GM21360 (cell line): ENCODE data around the gene ADM5.

Experiments used
- ATAC-seq: cut with Tn5 transposase; IDR thresholded peaks from one replicate; pipeline ENCODE4 v1.9.1; 2021; ENCODE audit warnings: mild to moderate bottlenecking, moderate library complexity; ENCODE audit not compliant: unreplicated experiment

The ADM5 gene

DNA sequence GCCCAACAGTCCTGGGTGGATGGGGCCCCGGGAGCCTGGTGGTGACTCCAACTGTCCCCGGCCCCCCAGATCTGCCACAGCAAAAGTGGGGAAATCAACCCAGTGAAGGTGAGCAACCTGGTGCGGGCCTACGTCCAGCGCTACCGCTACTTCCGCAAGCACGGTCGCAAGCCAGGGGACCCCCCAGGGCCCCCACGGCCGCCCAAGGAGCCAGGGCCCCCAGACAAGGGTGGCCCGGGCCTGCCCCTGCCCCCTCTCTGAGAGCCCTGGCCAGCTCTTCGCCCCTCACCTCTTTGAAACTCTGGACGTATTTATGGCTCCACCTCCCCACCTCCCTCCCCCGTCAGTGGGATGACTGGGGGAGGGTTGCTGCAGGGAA lies 31.3 kb upstream of the ADM5 start:
- no peak for ATAC-seq

DNA sequence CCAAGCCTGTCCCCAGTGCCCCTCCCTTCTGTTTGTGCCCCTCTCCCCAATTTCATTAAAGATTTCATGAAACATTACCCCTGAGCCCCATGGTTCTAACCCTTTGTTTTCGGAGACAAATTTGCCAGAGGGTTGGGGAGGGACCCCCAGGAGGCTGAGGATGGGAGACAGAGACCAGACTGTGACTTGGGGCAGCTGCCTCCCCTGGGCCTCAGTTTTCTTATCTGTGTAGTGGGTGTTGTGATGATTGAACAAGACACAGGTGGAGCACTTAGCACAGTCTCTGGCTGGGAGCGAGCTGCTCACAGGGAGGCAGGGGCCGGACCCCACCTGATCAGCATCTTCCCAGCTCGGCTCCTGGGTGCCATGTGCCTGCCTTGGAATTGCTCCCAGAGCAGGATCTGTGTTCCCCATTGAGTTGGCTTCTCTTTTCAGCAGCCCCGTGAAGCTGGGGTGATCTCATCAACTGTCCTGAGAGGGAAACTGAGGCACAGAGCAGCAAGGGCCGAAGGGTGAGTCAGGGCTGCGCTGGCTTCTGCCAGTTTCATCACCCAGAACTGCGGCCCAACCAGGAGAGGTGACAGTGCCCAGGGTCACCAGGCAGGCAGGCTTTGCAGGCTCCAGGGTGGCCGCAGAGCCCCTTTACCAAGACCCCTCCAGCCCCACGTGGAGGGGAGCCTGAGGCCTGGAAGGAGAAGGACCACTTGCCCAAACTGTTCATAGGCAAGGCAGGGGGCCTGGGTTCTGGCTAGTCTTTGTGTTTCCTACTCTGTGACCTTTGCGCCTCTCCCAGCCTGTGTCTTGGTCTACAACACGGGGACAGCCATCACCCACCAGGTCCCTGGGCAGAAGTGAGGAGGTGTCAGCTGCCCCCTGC lies 30.6 kb upstream of the ADM5 start:
- no peak for ATAC-seq

DNA sequence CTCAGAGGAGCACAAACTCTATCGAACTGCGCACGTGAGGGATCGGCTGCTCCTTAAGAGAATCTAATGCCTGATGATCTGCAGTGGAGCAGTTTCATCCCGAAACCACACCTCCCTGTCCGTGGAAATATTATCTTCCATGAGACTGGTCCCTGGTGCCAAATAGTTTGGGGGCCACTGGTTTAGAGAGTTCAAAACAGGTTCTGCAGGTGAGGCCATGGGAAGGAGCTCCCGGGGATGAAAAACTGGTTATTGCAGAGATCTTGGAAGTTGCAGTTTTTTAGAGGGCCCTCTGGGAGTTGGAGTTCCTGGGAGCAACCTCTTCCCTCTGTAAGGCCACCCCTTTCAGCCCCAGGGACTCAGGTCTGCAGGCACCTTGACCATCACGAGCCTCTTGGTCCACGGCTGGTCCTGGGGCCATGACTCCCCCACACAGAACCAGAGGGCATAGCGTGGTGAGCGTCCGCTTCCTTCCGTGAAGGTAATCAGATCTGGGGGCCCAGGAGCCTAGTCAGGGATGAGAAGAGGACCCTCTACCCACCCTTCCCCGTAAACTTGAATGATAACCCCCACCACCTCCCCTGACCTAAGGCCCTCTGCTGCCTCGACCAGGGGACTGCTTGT lies 28.9 kb upstream of the ADM5 start:
- no peak for ATAC-seq

DNA sequence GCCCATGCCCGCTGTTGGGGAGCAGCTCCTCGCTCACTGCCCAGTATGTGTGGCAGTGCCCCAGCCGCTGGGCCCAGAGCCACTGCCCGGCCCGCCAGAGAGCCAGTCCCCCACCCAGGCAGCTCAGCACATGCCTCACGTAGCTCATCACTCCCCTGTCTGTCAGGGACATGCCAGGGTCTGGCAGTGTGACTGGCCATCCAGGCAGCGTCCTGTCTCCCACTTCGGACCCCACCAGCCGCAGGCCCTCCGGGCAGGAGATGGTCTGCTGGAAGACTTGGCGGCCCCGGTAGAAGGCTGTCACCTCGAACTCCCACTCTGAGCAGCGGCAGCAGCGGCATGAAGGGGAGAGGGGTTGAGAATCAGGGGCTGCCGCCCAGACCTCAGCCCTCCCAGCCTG lies 27.4 kb upstream of the ADM5 start:
- ATAC-seq = no peak

DNA sequence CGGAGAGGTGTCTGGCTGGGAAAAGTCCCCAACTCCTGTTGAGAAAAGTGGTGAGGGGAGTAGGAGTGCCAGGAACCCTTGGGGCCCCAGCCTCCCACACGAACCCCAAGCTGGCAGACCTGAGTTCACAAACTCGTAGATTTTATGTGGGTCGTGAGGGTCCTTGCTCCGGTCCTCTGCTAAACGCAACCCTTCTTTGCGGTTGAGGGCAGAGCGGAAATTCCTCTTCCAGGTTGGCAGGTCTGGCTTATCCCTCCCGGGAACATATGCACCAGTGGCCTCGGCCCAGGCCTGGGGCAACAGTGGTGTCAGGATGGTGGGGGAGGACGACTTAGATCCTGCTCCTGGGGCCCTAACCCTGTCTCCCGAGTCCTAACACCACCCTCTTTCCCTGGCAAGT lies 26.2 kb upstream of the ADM5 start:
- no peak for ATAC-seq

DNA sequence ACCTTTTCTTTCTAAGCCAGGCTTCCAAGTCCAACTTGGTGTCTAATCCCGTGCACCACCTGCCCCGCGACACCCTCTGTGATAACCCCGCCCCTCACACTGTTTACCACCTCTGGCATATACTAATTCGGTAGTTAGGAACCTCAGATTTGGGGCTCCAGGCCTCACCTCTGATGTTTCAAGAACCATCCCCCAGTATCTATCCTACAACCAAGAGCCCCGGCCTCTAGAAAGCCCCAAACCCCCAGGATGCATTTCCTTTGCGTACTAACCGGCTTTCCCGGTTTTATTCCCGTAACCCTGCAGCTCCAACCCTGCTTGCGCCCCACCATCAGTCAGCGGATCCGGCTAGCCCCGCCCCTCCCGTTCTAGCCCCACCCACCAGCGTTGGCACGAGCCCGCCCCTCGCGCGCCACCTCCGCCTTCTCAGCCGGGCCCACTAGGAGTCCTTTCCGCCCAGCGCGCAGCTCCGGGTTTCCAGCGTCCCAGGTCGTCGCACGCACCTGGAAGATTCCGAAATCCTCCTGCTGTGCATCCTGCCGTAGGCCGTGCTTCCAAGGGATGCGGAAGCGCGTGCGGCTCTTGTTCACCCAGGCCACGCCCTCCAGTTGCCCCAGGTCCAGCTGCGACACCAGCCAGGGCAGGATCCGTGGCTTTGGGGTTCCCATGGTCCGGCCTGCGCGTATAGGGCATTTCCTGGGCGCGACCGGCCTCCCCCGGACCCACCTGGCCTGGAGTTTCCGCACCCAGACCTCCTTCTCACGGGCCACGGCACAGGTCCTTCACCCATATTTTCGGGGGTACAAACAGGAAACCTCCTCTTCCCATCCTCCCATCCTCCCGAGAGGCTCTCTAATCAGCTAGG lies 25.0 kb upstream of the ADM5 start:
- no peak for ATAC-seq

DNA sequence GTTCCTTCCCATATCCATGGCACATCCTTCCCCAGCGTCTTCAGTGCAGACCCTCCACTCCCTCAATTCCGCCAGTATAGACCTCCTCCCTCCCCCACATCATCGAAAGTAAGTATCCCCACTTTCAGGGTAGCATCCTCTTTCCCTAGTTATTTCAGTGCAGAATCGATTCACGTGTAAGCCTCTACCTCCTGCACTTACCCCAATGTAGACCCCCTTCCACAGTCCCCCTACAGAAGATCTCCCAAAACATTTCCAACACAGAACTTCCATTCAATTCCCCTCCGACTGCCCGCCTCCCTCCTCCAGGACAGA lies 24.4 kb upstream of the ADM5 start:
- no peak for ATAC-seq

DNA sequence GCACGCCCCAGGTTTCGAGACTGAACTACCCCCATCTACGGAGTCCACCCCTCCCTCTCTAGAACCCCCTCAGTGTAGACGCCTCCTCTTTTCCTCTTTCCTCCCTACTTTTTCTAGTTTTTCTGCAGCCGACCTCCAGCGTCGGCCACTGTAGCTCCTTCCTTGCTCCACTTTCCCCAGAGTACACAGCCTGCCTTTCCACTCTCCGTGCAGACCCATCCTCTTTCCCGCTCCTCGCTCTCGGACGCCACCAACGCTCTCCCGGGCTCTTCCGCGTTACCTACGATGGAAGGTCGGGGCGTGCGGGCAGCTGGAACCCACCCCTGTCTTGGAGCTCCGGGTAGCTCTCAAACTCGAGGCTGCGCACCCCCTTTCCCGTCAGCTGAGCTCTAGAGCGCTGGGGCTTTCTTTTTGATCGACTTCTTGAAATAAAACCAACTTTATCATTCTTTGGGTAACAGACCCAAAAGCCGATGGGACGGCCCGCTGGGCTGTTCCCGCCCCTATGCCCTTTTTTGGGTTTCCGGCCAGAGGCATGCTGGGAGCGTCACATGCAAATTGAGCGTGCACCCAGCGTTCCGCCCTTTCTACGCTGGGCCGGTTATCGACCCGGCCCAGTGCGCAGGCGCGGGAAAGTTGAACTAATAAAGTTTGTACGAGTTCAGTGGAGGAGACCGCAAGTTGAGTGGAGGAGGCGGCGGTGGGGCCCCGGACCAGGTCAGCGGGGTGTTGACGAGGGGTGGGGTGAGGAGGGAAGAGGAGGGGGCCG lies 23.9 kb upstream of the ADM5 start, which contains the start of the genes BCL2L12 and IRF3:
Gene BCL2L12, plus strand, starts transcription at position 583 of the 769 bp plus-strand sequence. CDS start 760 bp downstream, outside the sequence.
Gene IRF3, minus strand, starts transcription at position 507 of the 769 bp plus-strand sequence. CDS start 1,019 bp downstream, outside the sequence.
- peak; percentile 76 for ATAC-seq

DNA sequence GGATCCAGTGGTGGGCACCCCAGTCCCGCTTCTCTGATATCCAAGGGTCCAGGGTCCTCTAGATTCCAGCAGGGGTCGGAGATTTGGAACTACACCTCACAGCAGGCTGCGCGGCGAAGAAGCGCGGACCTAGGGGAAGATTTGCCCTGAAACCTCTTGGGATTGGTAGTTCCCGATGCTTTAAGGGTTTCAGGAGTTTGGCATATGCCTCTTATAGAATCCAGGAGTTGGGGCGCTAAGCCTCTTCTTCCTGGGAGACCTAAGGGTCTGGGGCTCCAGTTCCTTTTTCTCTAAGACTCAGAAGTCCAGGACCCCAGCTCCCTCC lies 23.3 kb upstream of the ADM5 start:
- ATAC-seq = no peak

DNA sequence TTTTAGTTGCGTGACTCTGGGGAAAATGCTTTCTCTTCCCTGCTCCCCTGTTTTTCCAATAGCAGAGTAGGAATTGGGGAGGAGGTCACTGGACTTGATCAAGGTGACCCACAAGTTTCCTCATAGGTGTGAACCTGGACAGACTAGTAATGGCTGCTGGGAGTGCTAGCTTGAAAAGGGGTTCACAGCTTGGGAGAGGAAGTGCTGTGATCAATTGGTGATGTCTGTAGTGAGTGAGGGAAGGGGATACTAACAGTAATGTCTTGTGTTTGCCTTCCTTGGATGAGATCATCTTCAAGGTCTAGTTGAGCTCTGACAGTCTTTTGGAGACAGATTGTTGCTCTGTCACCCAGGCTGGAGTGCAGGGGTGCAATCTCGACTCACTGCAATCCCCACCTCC lies 21.9 kb upstream of the ADM5 start:
- ATAC-seq = no peak

DNA sequence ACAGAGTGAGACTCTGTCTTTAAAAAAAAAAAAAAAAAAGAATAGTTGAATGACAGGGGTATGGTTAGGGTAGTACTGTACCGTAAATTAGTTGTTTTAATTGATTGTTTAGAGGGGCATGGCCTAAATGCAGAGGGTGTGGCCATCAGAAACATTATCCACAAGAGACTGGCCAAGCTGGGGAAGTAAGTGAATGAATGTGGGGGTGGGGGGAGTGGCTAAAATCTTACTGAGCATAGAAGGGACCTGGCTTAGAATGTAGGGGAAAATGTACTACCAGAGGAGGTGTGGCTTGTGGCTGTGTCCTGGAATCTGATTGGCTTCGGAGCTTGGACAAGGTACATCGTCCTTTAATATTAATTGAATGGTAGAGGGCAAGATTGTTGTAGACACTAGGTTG lies 19.9 kb upstream of the ADM5 start:
- no peak for ATAC-seq

DNA sequence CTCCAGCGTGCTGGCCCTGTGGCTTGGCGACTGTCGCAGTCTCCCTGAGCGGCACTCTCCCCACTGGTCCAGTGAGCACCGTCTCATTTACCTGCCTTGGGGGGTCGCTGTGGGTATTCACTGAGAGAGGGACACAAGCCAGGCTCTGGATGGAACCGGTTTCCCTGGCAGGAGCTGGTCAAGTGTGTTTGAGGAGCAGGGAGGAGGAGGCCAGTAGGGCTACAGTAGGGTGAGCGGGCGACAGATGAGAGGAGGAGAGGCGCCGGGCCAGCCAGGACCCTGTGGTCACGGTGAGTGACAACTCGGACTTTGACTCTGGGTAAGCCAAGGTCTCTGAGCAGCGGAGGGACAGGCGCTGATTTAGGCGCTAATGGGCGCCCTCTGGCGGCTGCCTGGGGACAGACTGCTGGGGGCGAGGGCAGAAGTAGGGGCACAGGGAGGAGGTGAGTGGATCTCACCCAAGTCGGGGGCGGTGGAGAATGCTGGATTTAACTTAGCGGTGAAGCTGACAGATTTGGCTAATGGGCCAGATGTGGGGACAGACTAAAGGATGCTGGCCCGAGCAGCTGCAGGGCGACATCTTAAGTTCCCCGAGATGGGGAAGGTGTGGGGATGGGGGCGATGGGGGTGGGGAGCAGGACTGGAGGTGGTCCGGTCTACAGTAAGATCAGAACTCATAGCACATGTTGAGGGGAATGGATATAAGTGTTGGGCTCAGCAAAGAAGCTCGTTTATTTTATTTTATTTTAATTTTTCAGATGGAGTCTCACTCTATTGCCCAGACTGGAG lies 17.1 kb upstream of the ADM5 start:
- no peak for ATAC-seq

DNA sequence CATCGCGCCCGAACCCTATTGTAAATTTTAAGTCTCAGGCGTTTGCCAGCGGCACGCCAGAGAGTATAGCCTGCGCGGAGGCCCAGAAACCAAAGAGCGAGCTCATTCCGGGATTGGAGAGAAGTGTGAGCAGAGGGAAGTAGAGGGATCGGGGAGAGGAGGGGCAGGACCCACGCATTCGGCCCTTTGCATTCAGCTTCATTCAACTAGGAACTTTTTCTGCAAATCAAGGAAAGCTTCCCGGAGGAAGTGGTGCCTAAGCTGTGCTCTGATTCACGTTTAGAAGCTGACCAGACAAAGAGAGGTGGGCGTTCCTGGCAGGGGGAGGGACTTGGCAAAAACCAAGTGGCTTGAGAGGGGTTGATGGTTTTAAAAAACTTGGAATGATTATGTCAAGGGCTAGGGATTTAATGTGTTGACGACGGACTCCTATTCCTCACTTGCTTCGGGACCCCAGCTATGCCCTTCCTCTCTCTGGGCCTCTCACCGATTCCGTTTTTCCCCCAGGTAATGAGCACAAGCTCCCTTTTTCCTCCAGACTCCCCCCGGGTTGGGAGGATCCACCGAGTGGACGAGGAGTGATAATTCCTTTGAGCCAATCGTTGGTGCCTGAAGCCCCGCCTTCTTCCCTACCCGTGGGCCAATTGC lies 13.1 kb upstream of the ADM5 start:
- peak; percentile 21 for ATAC-seq

DNA sequence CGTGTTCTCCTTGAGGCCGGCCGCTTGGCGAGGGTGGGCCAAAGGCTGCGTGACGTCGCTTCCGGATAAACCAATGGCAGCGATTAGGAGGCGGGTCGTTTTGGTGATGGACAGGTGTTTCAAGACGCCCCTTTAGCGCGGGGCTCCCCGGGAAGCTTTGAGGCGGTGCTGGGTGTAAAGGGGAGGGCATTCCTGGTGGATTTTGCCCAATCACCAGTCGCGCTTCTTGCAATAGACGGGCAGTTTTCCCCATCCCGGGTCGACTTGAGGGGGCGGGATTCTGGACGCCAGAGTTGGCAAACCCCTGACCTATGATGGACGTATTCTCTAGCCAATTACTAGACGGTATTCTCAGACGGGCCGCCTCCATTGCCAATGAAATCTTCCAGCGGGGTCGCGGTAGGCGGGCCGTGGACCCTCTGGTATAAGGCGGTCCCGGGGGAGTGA lies 12.6 kb upstream of the ADM5 start:
- ATAC-seq = peak; percentile 52

DNA sequence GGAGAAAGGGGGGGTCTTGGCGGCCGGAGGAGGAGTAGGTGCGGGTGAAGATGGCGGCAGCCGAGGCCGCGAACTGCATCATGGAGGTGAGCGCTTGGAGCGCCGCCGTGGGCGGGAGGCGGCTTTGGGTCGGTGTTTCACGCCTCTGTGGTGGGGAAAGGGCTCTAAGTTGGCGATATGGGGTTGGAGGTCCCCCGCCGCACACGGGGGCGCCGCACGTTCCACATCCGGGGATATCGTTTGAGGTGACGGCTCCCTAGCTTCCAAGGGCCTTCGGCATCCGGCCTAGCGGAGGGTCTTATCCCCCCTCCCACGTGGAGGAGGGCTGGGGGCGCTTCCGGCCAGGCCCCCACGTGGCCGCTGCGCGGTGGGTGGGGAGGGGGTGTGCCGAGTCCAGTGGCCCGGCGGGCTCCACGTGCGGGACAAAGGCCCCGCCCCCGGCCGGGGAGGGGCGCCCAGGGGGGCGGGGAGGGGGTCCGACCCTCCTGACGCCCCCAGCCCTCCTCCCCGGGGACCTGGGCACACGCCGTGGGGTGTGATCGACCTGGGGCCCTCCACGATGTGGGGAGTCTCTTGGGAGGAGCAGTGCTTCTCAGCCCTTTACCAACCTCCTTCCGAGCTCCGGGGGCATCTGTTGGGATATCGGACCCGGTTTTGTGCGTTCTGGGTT lies 12.0 kb upstream of the ADM5 start, which contains the start of gene PRMT1:
Gene PRMT1, plus strand, starts transcription at position 41 of the 670 bp plus-strand sequence. Its CDS starts 10 bp downstream, at position 51.
- no peak for ATAC-seq

DNA sequence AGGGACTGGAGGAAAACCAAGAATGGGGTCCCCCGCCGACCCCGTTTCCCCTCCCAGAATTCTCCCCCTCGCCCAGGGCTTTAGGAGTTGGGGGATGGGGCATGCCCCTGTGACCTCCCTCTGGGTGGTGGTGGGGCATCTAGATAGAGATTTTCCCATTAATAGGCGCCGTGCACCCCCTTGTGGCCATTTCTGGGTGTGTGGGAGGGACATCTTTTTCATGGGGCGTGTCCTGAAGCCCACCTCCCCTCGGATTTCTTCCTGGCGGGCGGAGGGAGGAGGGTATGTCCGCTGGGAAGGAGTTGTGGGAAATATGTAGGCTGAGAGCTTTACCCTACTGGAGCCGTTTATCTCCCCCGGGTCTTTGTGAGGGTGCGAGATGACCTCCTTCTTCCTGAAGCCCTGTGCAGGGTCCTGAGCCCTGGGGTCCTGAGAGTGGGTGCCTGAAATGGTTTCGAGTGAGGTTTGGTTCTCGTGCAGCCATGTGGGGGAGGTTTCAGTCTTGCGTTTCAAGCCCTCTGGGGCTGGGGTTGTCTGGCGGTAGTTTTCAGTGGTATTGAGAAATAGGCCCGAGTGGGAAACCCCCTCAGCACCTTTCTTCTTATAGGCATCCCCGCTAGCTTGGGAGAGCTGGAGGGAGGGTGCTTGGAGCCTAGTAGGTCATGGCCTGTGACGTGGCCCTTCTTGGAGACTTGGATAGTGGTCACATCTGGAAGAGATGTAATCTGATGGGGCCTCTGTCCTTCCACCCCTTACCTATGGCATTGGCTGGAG lies 11.3 kb upstream of the ADM5 start:
- no peak for ATAC-seq

DNA sequence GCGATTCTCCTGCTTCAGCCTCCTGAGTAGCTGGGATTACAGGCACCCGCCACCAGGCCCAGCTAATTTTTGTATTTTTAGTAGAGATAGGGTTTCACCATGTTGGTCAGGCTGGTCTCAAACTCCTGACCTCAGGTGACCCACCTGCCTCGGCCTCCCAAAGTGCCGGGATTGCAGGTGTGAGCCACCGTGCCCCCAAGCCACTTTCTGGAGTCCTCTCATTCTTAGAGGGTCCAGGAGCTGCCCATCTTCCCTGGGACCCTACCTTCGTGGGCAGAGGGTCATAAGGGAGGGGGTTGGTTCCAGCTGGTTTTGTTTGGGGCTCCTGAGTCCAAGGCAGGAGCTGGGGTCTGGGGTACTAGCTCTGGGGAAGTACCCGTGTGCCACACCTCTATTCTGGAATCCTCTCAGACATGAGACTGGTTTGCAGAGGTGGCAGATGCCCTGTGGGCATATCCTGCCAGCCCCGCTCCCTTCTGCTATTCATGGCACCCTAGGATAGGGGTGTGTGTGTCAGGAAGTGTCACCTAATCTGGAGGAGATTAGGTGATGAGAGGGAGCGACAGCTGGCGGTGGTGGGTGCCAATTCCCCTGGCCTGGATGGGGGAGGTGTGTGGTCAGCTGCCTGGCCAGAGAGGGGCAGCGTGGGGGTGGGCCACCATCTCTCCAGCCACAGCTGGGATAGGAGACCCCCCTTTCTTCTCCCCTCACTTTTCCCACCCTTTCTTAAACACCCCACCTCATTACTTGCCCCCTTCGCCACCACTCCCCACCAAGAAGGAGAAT lies 10.2 kb upstream of the ADM5 start:
- ATAC-seq = no peak
